Common myeloid progenitor, CD34-positive (primary cell): ENCODE data around the gene ASB1.

ENCODE experiments used
- CTCF ChIA-PET: fragments of 350-600 bp; sonication (Branson Sonifier 250); formaldehyde crosslinking; loops from one replicate; lab custom pipeline; 2021; ENCODE audit warnings: antibody characterized with exemption; lab: Charles Lee
- POLR2A ChIA-PET: fragments of 350-600 bp; sonication (Branson Sonifier 250); formaldehyde crosslinking; loops from one replicate; lab custom pipeline; 2021; ENCODE audit warnings: antibody characterized with exemption; lab: Charles Lee
- DNase-seq, 3 donors: peaks; one replicate each; pipeline versions ENCODE4 v3.0.0 to v3.0.0-alpha.2; 2013
- H3K27ac ChIP-seq, 2 experiments: 1 replicate in 1 of 2; 2 replicates in 1 of 2; pipeline ENCODE4 v1.7.0; 2013; ENCODE audit warnings: inconsistent platforms in 2 of 2, low read length in 2 of 2, mild to moderate bottlenecking in 2 of 2, low read depth in 1 of 2, moderate library complexity in 1 of 2; ENCODE audit not compliant: severe bottlenecking in 2 of 2, insufficient read depth in 1 of 2, poor library complexity in 1 of 2
- H3K27me3 ChIP-seq, 5 experiments: replicated peaks in 2 of 5; 1 replicate in 3 of 5; 2 replicates in 2 of 5; pipeline versions ENCODE4 v1.6.1 to v1.7.0; 2013; ENCODE audit warnings: low read length in 4 of 5, mild to moderate bottlenecking in 2 of 5, moderate library complexity in 2 of 5, inconsistent platforms in 1 of 5; ENCODE audit not compliant: insufficient read depth in 5 of 5, control insufficient read depth in 4 of 5
- H3K36me3 ChIP-seq, 4 experiments: 1 replicate in 2 of 4; 2 replicates in 2 of 4; pipeline versions ENCODE4 v1.6.1 to v1.7.0; 2013; ENCODE audit warnings: low read length in 3 of 4, control low read depth in 1 of 4, mild to moderate bottlenecking in 1 of 4; ENCODE audit not compliant: control insufficient read depth in 4 of 4, insufficient read depth in 4 of 4
- H3K4me1 ChIP-seq, 4 experiments: 1 replicate in 3 of 4; 2 replicates in 1 of 4; pipeline versions ENCODE4 v1.6.1 to v1.7.1; 2013; ENCODE audit warnings: low read length in 3 of 4, mild to moderate bottlenecking in 3 of 4, control low read depth in 1 of 4, inconsistent platforms in 1 of 4, moderate library complexity in 1 of 4; ENCODE audit not compliant: control insufficient read depth in 4 of 4, insufficient read depth in 4 of 4; ENCODE audit errors: control extremely low read depth in 1 of 4
- H3K4me3 ChIP-seq, 7 experiments: 1 replicate in 4 of 7; 2 replicates in 3 of 7; pipeline versions ENCODE4 v1.5.1 to v1.7.0; 2013; ENCODE audit warnings: mild to moderate bottlenecking in 7 of 7, low read length in 6 of 7, moderate library complexity in 6 of 7, inconsistent platforms in 2 of 7, low read depth in 2 of 7, control low read depth in 1 of 7; ENCODE audit not compliant: insufficient read depth in 4 of 7, control insufficient read depth in 1 of 7; ENCODE audit errors: extremely low read depth in 1 of 7
- H3K9me3 ChIP-seq, 5 experiments: 1 replicate in 4 of 5; 2 replicates in 1 of 5; pipeline versions ENCODE4 v1.6.1 to v1.7.1; 2013; ENCODE audit warnings: low read length in 4 of 5, mild to moderate bottlenecking in 2 of 5, inconsistent platforms in 1 of 5, low read depth in 1 of 5, moderate library complexity in 1 of 5; ENCODE audit not compliant: control insufficient read depth in 4 of 5, insufficient read depth in 2 of 5; ENCODE audit errors: control extremely low read depth in 1 of 5
- WGBS: methylation state at CpG from one replicate; pipeline ENCODE4 v1.1.5; 2013; ENCODE audit not compliant: insufficient coverage; 5-methylcytosine and 5-hydroxymethylcytosine counted together

Gene ASB1

GRCh38 chr2:238496756-238497609, 70.3 kb downstream of the ASB1 start:
- Histone ChIP-seq H3K4me1 (peaks cover 0 to 10% (median 8%) of the 10 kb centered on the region in 4 experiments), H3K9me3 (no peaks in the 10 kb centered on the region), H3K36me3 (no peaks in the 10 kb centered on the region), H3K4me3 (no peak overlapping the region), H3K27me3 (peaks cover 0 to 3% (median 0%) of the 10 kb centered on the region in 5 experiments), H3K27ac (no peak overlapping the region)
- POLR2A ChIA-PET, result no interaction called here
- 97% methylated on average over 17 of the region's 23 CpGs for WGBS
- CTCF ChIA-PET, result interaction anchor here (1.0 kb wide), 1 partner anchor 21 kb away, joined by 3 read pairs; no protein-coding TSS in a partner anchor
- no peak for DNase-seq

- no peak overlapping the region for H3K4me3 ChIP-seq
- 94% methylated on average over 6 of the region's 7 CpGs for WGBS
Observed at GRCh38 chr2:238497610-238498005, 70.9 kb downstream of the ASB1 start.

GRCh38 chr2:238498188-238498587, 71.5 kb downstream of the ASB1 start:
- 98% methylated on average over 7 of the region's 8 CpGs for WGBS
- CTCF ChIA-PET, result no interaction called here

More at GRCh38 chr2:238497610-238498005, 70.9 kb downstream of the ASB1 start:
- Histone ChIP-seq H3K4me1 (peaks cover 0 to 10% (median 8%) of the 10 kb centered on the region in 4 experiments), H3K9me3 (no peaks in the 10 kb centered on the region), H3K27me3 (no peaks in the 10 kb centered on the region), H3K36me3 (no peaks in the 10 kb centered on the region), H3K27ac (no peak overlapping the region)
- POLR2A ChIA-PET, result no interaction called here
- CTCF ChIA-PET, result interaction anchor here (1.0 kb wide), 1 partner anchor 20 kb away, joined by 3 read pairs; no protein-coding TSS in a partner anchor
- no peak for DNase-seq

GRCh38 chr2:238498691-238499295, 72.1 kb downstream of the ASB1 start:
- POLR2A ChIA-PET, result no interaction called here
- CTCF ChIA-PET, result interaction anchor here (0.6 kb wide), 1 partner anchor 133 kb away, joined by 4 read pairs; no protein-coding TSS in a partner anchor
- Histone ChIP-seq H3K9me3 (no peaks in the 10 kb centered on the region), H3K36me3 (no peaks in the 10 kb centered on the region), H3K4me1 (peaks cover 0 to 8% (median 7%) of the 10 kb centered on the region in 4 experiments), H3K27ac (no peak overlapping the region), H3K4me3 (no peak overlapping the region), H3K27me3 (no peaks in the 10 kb centered on the region)
- WGBS, result 91% methylated on average over 16 of the region's 17 CpGs
- no peak for DNase-seq

More at GRCh38 chr2:238498188-238498587, 71.5 kb downstream of the ASB1 start:
- DNase-seq, result no peak
- POLR2A ChIA-PET, result no interaction called here
- no peak overlapping the region for H3K4me3 ChIP-seq
- peaks cover 0 to 10% (median 8%) of the 10 kb centered on the region in 4 experiments for H3K4me1 ChIP-seq
- no peak overlapping the region for H3K27ac ChIP-seq
- H3K9me3 ChIP-seq, result no peaks in the 10 kb centered on the region
- no peaks in the 10 kb centered on the region for H3K27me3 ChIP-seq
- no peaks in the 10 kb centered on the region for H3K36me3 ChIP-seq

- no peak for DNase-seq
- no peaks in the 10 kb centered on the region for H3K4me1 ChIP-seq
- POLR2A ChIA-PET, result no interaction called here
- no peak overlapping the region for H3K4me3 ChIP-seq
- 96% methylated on average over 18 of the region's 21 CpGs for WGBS
- no peaks in the 10 kb centered on the region for H3K36me3 ChIP-seq
- H3K27me3 ChIP-seq, result no peaks in the 10 kb centered on the region
- H3K9me3 ChIP-seq, result no peaks in the 10 kb centered on the region
- CTCF ChIA-PET, result no interaction called here
- no peak overlapping the region for H3K27ac ChIP-seq
Observed at GRCh38 chr2:238499731-238500580, 73.2 kb downstream of the ASB1 start.

- 96% methylated on average over 3 of the region's 5 CpGs for WGBS
- H3K36me3 ChIP-seq, result no peaks in the 10 kb centered on the region
- no peaks in the 10 kb centered on the region for H3K9me3 ChIP-seq
- CTCF ChIA-PET, result no interaction called here
- no peaks in the 10 kb centered on the region for H3K4me1 ChIP-seq
- POLR2A ChIA-PET, result no interaction called here
- no peak overlapping the region for H3K27ac ChIP-seq
- no peaks in the 10 kb centered on the region for H3K27me3 ChIP-seq
- no peak overlapping the region for H3K4me3 ChIP-seq
- no peak for DNase-seq
Observed at GRCh38 chr2:238501311-238501710, 74.6 kb downstream of the ASB1 start.
